Activated naive CD8-positive, alpha-beta T cell (primary cell): ENCODE results near the gene TRAF6.

Experiments used
- H3K27ac Mint-ChIP-seq: one replicate; pipeline ENCODE4 v1.8.0; 2021; ENCODE audit warnings: mixed read lengths
- H3K27me3 Mint-ChIP-seq: one replicate; pipeline ENCODE4 v1.8.0; 2021; ENCODE audit warnings: mixed read lengths
- H3K36me3 Mint-ChIP-seq: one replicate; pipeline ENCODE4 v1.8.0; 2021; ENCODE audit warnings: mixed read lengths
- H3K4me1 Mint-ChIP-seq: one replicate; pipeline ENCODE4 v1.8.0; 2021; ENCODE audit warnings: low read depth, mixed read lengths
- H3K4me3 Mint-ChIP-seq: one replicate; pipeline ENCODE4 v1.8.0; 2021; ENCODE audit warnings: mild to moderate bottlenecking, mixed read lengths
- H3K9me3 Mint-ChIP-seq: one replicate; pipeline ENCODE4 v1.8.0; 2021; ENCODE audit warnings: low read depth, mixed read lengths

TRAF6 gene

GRCh38 chr11:36441610-36442208 lies 68.4 kb downstream of the TRAF6 start:
- Mint-ChIP-seq H3K4me3 (no peak overlapping the region), H3K4me1 (no peaks in the 10 kb centered on the region), H3K27me3 (peaks cover 1% of the 10 kb centered on the region), H3K27ac (no peak overlapping the region), H3K9me3 (no peaks in the 10 kb centered on the region), H3K36me3 (no peaks in the 10 kb centered on the region)

- Mint-ChIP-seq H3K4me1 (no peaks in the 10 kb centered on the region), H3K9me3 (no peaks in the 10 kb centered on the region), H3K27ac (no peak overlapping the region), H3K4me3 (no peak overlapping the region), H3K27me3 (peaks cover 1% of the 10 kb centered on the region), H3K36me3 (no peaks in the 10 kb centered on the region)
These were observed 71.9 kb downstream of the TRAF6 start for GRCh38 chr11:36438126-36438525.

- Mint-ChIP-seq H3K4me3 (no peak overlapping the region), H3K36me3 (no peaks in the 10 kb centered on the region), H3K9me3 (no peaks in the 10 kb centered on the region), H3K27ac (no peak overlapping the region), H3K27me3 (peaks cover 1% of the 10 kb centered on the region), H3K4me1 (no peaks in the 10 kb centered on the region)
These were observed 72.7 kb downstream of the TRAF6 start for GRCh38 chr11:36437413-36437812.
